Common myeloid progenitor, CD34-positive (primary cell): ENCODE data around the gene SUSD6.
"Not testable (repeated sequence)": the region's sequence is repeated elsewhere in the genome, so short reads cannot be mapped to it uniquely, and the experiment has no call there.

ENCODE experiments used
- CTCF ChIA-PET: fragments of 350-600 bp; sonication (Branson Sonifier 250); formaldehyde crosslinking; loops from one replicate; lab custom pipeline; 2021; ENCODE audit warnings: antibody characterized with exemption; lab: Charles Lee
- POLR2A ChIA-PET: fragments of 350-600 bp; sonication (Branson Sonifier 250); formaldehyde crosslinking; loops from one replicate; lab custom pipeline; 2021; ENCODE audit warnings: antibody characterized with exemption; lab: Charles Lee
- DNase-seq, 3 donors: peaks; one replicate each; pipeline versions ENCODE4 v3.0.0 to v3.0.0-alpha.2; 2013
- H3K27ac ChIP-seq, 2 experiments: 1 replicate in 1 of 2; 2 replicates in 1 of 2; pipeline ENCODE4 v1.7.0; 2013; ENCODE audit warnings: inconsistent platforms in 2 of 2, low read length in 2 of 2, mild to moderate bottlenecking in 2 of 2, low read depth in 1 of 2, moderate library complexity in 1 of 2; ENCODE audit not compliant: severe bottlenecking in 2 of 2, insufficient read depth in 1 of 2, poor library complexity in 1 of 2
- H3K27me3 ChIP-seq, 5 experiments: replicated peaks in 2 of 5; 1 replicate in 3 of 5; 2 replicates in 2 of 5; pipeline versions ENCODE4 v1.6.1 to v1.7.0; 2013; ENCODE audit warnings: low read length in 4 of 5, mild to moderate bottlenecking in 2 of 5, moderate library complexity in 2 of 5, inconsistent platforms in 1 of 5; ENCODE audit not compliant: insufficient read depth in 5 of 5, control insufficient read depth in 4 of 5
- H3K36me3 ChIP-seq, 4 experiments: 1 replicate in 2 of 4; 2 replicates in 2 of 4; pipeline versions ENCODE4 v1.6.1 to v1.7.0; 2013; ENCODE audit warnings: low read length in 3 of 4, control low read depth in 1 of 4, mild to moderate bottlenecking in 1 of 4; ENCODE audit not compliant: control insufficient read depth in 4 of 4, insufficient read depth in 4 of 4
- H3K4me1 ChIP-seq, 4 experiments: 1 replicate in 3 of 4; 2 replicates in 1 of 4; pipeline versions ENCODE4 v1.6.1 to v1.7.1; 2013; ENCODE audit warnings: low read length in 3 of 4, mild to moderate bottlenecking in 3 of 4, control low read depth in 1 of 4, inconsistent platforms in 1 of 4, moderate library complexity in 1 of 4; ENCODE audit not compliant: control insufficient read depth in 4 of 4, insufficient read depth in 4 of 4; ENCODE audit errors: control extremely low read depth in 1 of 4
- H3K4me3 ChIP-seq, 7 experiments: 1 replicate in 4 of 7; 2 replicates in 3 of 7; pipeline versions ENCODE4 v1.5.1 to v1.7.0; 2013; ENCODE audit warnings: mild to moderate bottlenecking in 7 of 7, low read length in 6 of 7, moderate library complexity in 6 of 7, inconsistent platforms in 2 of 7, low read depth in 2 of 7, control low read depth in 1 of 7; ENCODE audit not compliant: insufficient read depth in 4 of 7, control insufficient read depth in 1 of 7; ENCODE audit errors: extremely low read depth in 1 of 7
- H3K9me3 ChIP-seq, 5 experiments: 1 replicate in 4 of 5; 2 replicates in 1 of 5; pipeline versions ENCODE4 v1.6.1 to v1.7.1; 2013; ENCODE audit warnings: low read length in 4 of 5, mild to moderate bottlenecking in 2 of 5, inconsistent platforms in 1 of 5, low read depth in 1 of 5, moderate library complexity in 1 of 5; ENCODE audit not compliant: control insufficient read depth in 4 of 5, insufficient read depth in 2 of 5; ENCODE audit errors: control extremely low read depth in 1 of 5
- WGBS: methylation state at CpG from one replicate; pipeline ENCODE4 v1.1.5; 2013; ENCODE audit not compliant: insufficient coverage; 5-methylcytosine and 5-hydroxymethylcytosine counted together

SUSD6 gene

DNA sequence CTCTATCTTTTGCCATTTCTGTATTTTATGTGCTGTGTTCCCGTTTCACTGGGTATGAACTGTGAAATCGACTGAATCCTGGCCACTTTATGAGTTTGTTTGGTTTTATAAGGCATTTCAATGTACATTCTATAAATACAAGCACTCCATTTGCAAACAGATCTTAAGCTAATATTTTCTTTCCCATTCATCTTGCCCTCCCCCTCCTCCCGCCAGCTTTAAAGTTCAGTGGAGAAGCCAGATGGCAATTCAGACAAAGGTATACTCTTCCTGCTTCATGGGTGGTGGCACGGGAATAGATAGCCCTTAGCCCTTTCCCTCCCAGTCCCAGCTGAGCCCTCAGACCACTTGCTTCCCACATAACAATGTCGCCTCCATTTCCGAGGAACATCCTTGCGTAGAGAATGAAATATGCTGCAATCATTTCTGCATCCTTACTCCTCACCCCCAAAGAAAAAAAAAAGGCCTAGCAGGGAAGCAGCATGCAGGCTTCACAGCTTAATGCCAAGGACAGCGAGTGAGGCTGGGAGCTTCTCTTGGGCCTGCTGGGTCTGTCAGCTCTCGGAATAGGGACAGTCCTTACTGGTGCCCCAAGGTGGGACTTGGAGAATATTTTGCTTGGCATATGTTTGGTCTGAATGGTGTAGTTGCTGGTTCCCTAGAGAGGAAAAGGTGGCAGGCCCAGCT lies 102.7 kb downstream of the SUSD6 start:
- Histone ChIP-seq H3K27ac (no peak overlapping the region), H3K4me1 (peaks cover 8 to 56% (median 51%) of the 10 kb centered on the region in 4 experiments), H3K27me3 (no peaks in the 10 kb centered on the region), H3K4me3 (no peak overlapping the region), H3K36me3 (peaks cover 6 to 38% (median 27%) of the 10 kb centered on the region in 4 experiments), H3K9me3 (no peaks in the 10 kb centered on the region)
- no peak for DNase-seq
- ChIA-PET POLR2A (no interaction called here), CTCF (interaction anchor here (0.8 to 2.2 kb wide), 7 partner anchors 9 to 139 kb away, joined by 3 to 10 read pairs (median 5); no protein-coding TSS in a partner anchor)
- 97% methylated on average over 5 of the region's 9 CpGs for WGBS

DNA sequence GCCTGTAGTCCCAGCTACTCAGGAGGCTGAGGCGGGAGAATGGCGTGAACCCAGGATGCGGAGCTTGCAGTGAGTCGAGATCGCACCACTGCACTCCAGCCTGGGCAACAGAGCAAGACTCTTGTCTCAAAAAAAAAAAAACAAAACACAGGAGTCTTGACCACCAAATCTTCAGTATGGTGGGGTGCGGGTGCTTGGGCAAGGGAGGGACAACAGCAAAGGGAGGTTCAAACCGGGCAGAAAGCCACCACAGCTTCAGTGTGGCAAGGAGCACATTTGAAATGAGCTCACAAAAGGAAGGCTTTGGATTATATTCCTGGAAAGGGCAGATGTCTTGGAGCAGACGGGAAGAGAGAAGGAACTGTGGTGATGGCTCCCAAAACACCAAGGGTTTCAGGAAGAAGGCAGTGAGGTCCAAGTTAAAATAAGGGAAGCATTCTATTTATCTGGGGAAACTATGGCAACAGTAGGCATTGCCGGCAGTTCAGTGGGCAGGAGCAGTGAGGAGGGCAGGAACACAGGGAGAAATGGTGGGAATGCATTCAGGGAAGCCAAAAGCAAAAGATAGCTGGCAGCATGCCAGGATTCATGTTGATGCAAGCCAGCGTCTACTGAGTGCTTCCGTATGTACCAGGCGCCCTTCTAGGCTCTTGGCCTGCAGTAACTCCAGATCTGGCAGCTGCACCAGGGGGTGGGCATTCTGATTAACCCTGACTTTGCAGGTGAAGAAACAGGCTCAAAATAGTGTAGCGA lies 104.5 kb downstream of the SUSD6 start:
- CTCF ChIA-PET: interaction anchor here (0.6 to 3.2 kb wide), 9 partner anchors 9 to 112 kb away, joined by 3 to 10 read pairs (median 4); no protein-coding TSS in a partner anchor
- peak overlapping the region in 1 of 7 experiments; percentile 21 for H3K4me3 ChIP-seq
- WGBS: 75% methylated on average over 8 of the region's 13 CpGs

GRCh38 chr14:69716478-69717187 lies 105.2 kb downstream of the SUSD6 start:
- CTCF ChIA-PET: interaction anchor here (0.6 to 3.2 kb wide), 7 partner anchors 10 to 113 kb away, joined by 3 to 10 read pairs (median 3); no protein-coding TSS in a partner anchor
- peak; percentile 70 to 94 (median 90) for DNase-seq
- H3K36me3 ChIP-seq: peaks cover 1 to 21% (median 11%) of the 10 kb centered on the region in 4 experiments
- H3K4me1 ChIP-seq: peaks cover 8 to 42% (median 41%) of the 10 kb centered on the region in 4 experiments
- 50% methylated on average over 2 of the region's 5 CpGs for WGBS
- POLR2A ChIA-PET: no interaction called here
- no peak overlapping the region for H3K4me3 ChIP-seq
- H3K27me3 ChIP-seq: no peaks in the 10 kb centered on the region
- H3K27ac ChIP-seq: no peak overlapping the region
- H3K9me3 ChIP-seq: no peaks in the 10 kb centered on the region

More for the DNA sequence above, 104.5 kb downstream of the SUSD6 start:
- POLR2A ChIA-PET: no interaction called here
- Histone ChIP-seq H3K4me1 (peaks cover 8 to 50% (median 48%) of the 10 kb centered on the region in 4 experiments), H3K36me3 (peaks cover 2 to 28% (median 15%) of the 10 kb centered on the region in 4 experiments), H3K9me3 (no peaks in the 10 kb centered on the region), H3K27ac (no peak overlapping the region), H3K27me3 (no peaks in the 10 kb centered on the region)
- no peak for DNase-seq

GRCh38 chr14:69718614-69719013 lies 107.2 kb downstream of the SUSD6 start:
- H3K27me3 ChIP-seq, H3K9me3 ChIP-seq, H3K4me3 ChIP-seq, POLR2A ChIA-PET, DNase-seq, H3K36me3 ChIP-seq, H3K27ac ChIP-seq: not testable (repeated sequence)
- H3K4me1 ChIP-seq: peaks cover 6 to 22% (median 21%) of the 10 kb centered on the region in 4 experiments
- CTCF ChIA-PET: interaction anchor here (0.9 to 3.8 kb wide), 9 partner anchors 8 to 142 kb away, joined by 3 to 16 read pairs (median 4); no protein-coding TSS in a partner anchor
- 100% methylated on average over 1 of the region's 2 CpGs for WGBS

DNA sequence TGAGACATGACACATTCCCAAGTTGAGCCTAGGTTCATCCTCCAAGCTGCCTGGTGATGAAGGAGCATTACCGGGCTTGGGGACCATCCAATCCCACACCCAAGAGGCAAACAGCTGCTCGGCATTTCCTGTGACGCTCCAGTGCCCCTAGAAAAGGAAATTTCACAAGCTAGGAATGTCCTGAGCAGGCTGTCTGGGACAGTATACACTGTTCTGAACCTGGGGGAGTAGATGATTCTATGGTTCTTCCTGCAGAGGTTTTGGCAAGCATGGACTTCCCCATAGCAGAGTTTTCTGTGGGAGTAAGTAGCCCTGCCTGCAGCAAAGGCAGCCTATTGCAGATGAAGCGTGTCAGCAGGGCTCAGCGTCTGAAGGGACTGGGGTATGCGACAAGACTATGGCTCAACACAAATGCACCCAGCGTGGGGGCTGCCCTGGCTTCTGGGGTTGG lies 108.1 kb downstream of the SUSD6 start:
- ChIA-PET CTCF (interaction anchor here (0.9 to 3.8 kb wide), 13 partner anchors 9 to 134 kb away, joined by 3 to 16 read pairs (median 4); partner anchors contain the start of gene SUSD6), POLR2A (no interaction called here)
- peak in 2 of 3 donors; percentile 40 to 41 for DNase-seq
- peaks cover 6 to 22% (median 20%) of the 10 kb centered on the region in 4 experiments for H3K4me1 ChIP-seq
- H3K27me3 ChIP-seq: no peaks in the 10 kb centered on the region
- H3K27ac ChIP-seq: no peak overlapping the region
- H3K4me3 ChIP-seq: no peak overlapping the region
- H3K36me3 ChIP-seq: peaks cover 0 to 3% (median 1%) of the 10 kb centered on the region in 4 experiments
- 79% methylated on average over 7 of the region's 7 CpGs for WGBS
- no peaks in the 10 kb centered on the region for H3K9me3 ChIP-seq

DNA sequence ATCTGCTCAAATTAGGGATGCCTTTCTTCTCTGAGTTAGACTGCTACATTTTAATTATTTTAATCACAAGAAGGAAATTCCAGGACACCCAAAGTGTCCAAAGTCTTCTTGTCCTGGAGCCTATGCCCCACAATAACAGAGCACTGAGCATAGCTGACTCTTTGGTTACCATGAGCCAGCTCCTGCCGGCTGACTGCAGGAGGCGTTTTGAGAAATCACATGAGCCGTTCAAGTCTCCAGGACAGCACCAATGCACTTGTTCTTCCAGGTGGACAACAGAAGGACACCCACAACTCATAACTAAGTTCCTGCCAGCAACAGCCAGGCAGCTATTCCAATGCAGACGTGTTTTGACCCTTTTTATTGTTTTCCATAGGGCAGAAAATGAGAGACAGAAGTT lies 109.5 kb downstream of the SUSD6 start:
- Histone ChIP-seq H3K27me3 (no peaks in the 10 kb centered on the region), H3K9me3 (no peaks in the 10 kb centered on the region), H3K36me3 (no peaks in the 10 kb centered on the region), H3K4me3 (no peak overlapping the region), H3K27ac (no peak overlapping the region), H3K4me1 (peaks cover 6 to 21% (median 17%) of the 10 kb centered on the region in 4 experiments)
- POLR2A ChIA-PET: no interaction called here
- WGBS: 94% methylated on average over 3 of the region's 4 CpGs
- CTCF ChIA-PET: interaction anchor here (1.2 to 3.8 kb wide), 5 partner anchors 11 to 141 kb away, joined by 3 to 16 read pairs (median 4); no protein-coding TSS in a partner anchor
- no peak for DNase-seq
